HG03378 (cell line): ENCODE measurements around the gene ITPKB.
"Not testable (repeated sequence)": the region's sequence is repeated elsewhere in the genome, so short reads cannot be mapped to it uniquely, and the experiment has no call there.

ENCODE experiments used
- ATAC-seq: cut with Tn5 transposase; IDR thresholded peaks from one replicate; pipeline ENCODE4 v1.9.1; 2021; ENCODE audit warnings: mild to moderate bottlenecking, moderate library complexity; ENCODE audit not compliant: unreplicated experiment

Gene ITPKB

GRCh38 chr1:226605318-226605950, 133.6 kb downstream of the ITPKB start:
- no peak for ATAC-seq

- ATAC-seq = no peak
Observed at GRCh38 chr1:226604560-226605317, 134.3 kb downstream of the ITPKB start.

- no peak for ATAC-seq
Observed at GRCh38 chr1:226603858-226604559, 135.1 kb downstream of the ITPKB start.

GRCh38 chr1:226603022-226603857, 135.8 kb downstream of the ITPKB start:
- no peak for ATAC-seq

- no peak for ATAC-seq
Observed at GRCh38 chr1:226602186-226603021, 136.7 kb downstream of the ITPKB start.

GRCh38 chr1:226601456-226601855, 137.6 kb downstream of the ITPKB start:
- ATAC-seq = no peak

- ATAC-seq = no peak
Observed at GRCh38 chr1:226600254-226600653, 138.8 kb downstream of the ITPKB start.

- ATAC-seq = no peak
Observed at GRCh38 chr1:226599636-226600238, 139.3 kb downstream of the ITPKB start.

GRCh38 chr1:226598955-226599354, 140.1 kb downstream of the ITPKB start:
- ATAC-seq = not testable (repeated sequence)

- ATAC-seq = no peak
Observed at GRCh38 chr1:226598455-226598849, 140.6 kb downstream of the ITPKB start.

GRCh38 chr1:226597616-226598454, 141.2 kb downstream of the ITPKB start:
- ATAC-seq = no peak

- no peak for ATAC-seq
Observed at GRCh38 chr1:226596531-226597165, 142.4 kb downstream of the ITPKB start.

GRCh38 chr1:226593541-226593940, 145.5 kb downstream of the ITPKB start:
- ATAC-seq = no peak

GRCh38 chr1:226590614-226591013, 148.5 kb downstream of the ITPKB start:
- no peak for ATAC-seq

- no peak for ATAC-seq
Observed at GRCh38 chr1:226589008-226589733, 149.9 kb downstream of the ITPKB start.

- no peak for ATAC-seq
Observed at GRCh38 chr1:226588484-226588883, 150.6 kb downstream of the ITPKB start.

- no peak for ATAC-seq
Observed at GRCh38 chr1:226586650-226587422, 152.2 kb downstream of the ITPKB start.
